HEK293 (cell line): ENCODE results near the gene CCDC85B.

Experiments
- CTCF ChIA-PET: fragments of 350-600 bp; formaldehyde crosslinking; extraction: SDS; loops from one replicate; lab custom pipeline; 2021; ENCODE audit warnings: antibody characterized with exemption; lab: Yijun Ruan, JAX
- POLR2A ChIA-PET: fragments of 300-600 bp; formaldehyde crosslinking; extraction: SDS; loops from one replicate; lab custom pipeline; 2020; ENCODE audit warnings: antibody characterized with exemption, inconsistent platforms; lab: Yijun Ruan, JAX
- H3K27ac ChIP-seq: fragments of 200-500 bp; sonication (Bioruptor generic); 2 replicates; pipeline ENCODE4 v1.5.1; 2014; ENCODE audit warnings: low read depth, low read length, control low read depth, inconsistent platforms; ENCODE audit errors: extremely low read depth
- H3K36me3 ChIP-seq, 2 experiments: fragments of 200-500 bp in 1 of 2; sonication (Bioruptor generic) in 1 of 2; 1 replicate in 1 of 2; 2 replicates in 1 of 2; pipeline ENCODE4 v1.5.1; 2014 to 2017; ENCODE audit warnings: inconsistent platforms in 2 of 2, low read length in 2 of 2; ENCODE audit not compliant: control insufficient read depth in 2 of 2, insufficient read depth in 1 of 2
- H3K4me1 ChIP-seq: fragments of 200-500 bp; sonication (Bioruptor generic); 2 replicates; pipeline ENCODE4 v1.5.1; 2014; ENCODE audit warnings: mild to moderate bottlenecking, low read length, inconsistent platforms; ENCODE audit not compliant: control insufficient read depth, insufficient read depth
- H3K4me3 ChIP-seq: 2 replicates; pipeline ENCODE4 v1.5.1; 2011; ENCODE audit warnings: low read depth, mild to moderate bottlenecking, control low read depth, low read length, moderate library complexity
- H3K9me3 ChIP-seq: fragments of 200-500 bp; sonication (Bioruptor generic); 2 replicates; pipeline ENCODE4 v1.5.1; 2014; ENCODE audit warnings: low read depth, low read length, inconsistent platforms; ENCODE audit not compliant: control insufficient read depth, insufficient read depth
- EGR2 ChIP-seq: fragments of 450-650 bp; formaldehyde crosslinking; IDR thresholded peaks from 2 replicates; pipeline ENCODE4 v1.5.1; 2016; ENCODE audit warnings: low read depth, missing biosample characterization, missing genetic modification characterization
- GLI4 ChIP-seq: fragments of 450-650 bp; formaldehyde crosslinking; IDR thresholded peaks from 2 replicates; pipeline ENCODE4 v1.5.1; 2016; ENCODE audit warnings: missing biosample characterization, missing genetic modification characterization
- HOXA7 ChIP-seq: sonication (generic); formaldehyde crosslinking; IDR thresholded peaks from 2 replicates; pipeline ENCODE4 v1.8.1; 2022; ENCODE audit warnings: missing genetic modification reagents, borderline replicate concordance
- IKZF3 ChIP-seq: fragments of 450-650 bp; IDR thresholded peaks from 2 replicates; pipeline ENCODE4 v1.5.0; 2018; ENCODE audit warnings: missing biosample characterization, mild to moderate bottlenecking, missing genetic modification characterization, moderate library complexity
- KLF16 ChIP-seq: fragments of 450-650 bp; formaldehyde crosslinking; IDR thresholded peaks from 2 replicates; pipeline ENCODE4 v1.5.1; 2017; ENCODE audit warnings: missing biosample characterization, missing genetic modification characterization
- MEIS1 ChIP-seq: sonication (generic); formaldehyde crosslinking; IDR thresholded peaks from 2 replicates; pipeline ENCODE4 v1.8.1; 2022; ENCODE audit warnings: missing genetic modification reagents, mild to moderate bottlenecking, borderline replicate concordance
- OSR2 ChIP-seq: fragments of 450-650 bp; formaldehyde crosslinking; IDR thresholded peaks from 2 replicates; pipeline ENCODE4 v1.5.1; 2016; ENCODE audit warnings: missing biosample characterization, missing genetic modification characterization
- YY1 ChIP-seq: fragments of 450-650 bp; formaldehyde crosslinking; IDR thresholded peaks from 2 replicates; pipeline ENCODE4 v1.5.1; 2018; ENCODE audit warnings: missing biosample characterization, missing genetic modification characterization
- ZBTB17 ChIP-seq: fragments of 450-650 bp; formaldehyde crosslinking; IDR thresholded peaks from 2 replicates; pipeline ENCODE4 v1.5.1; 2016; ENCODE audit warnings: missing biosample characterization, missing genetic modification characterization
- ZFP69B ChIP-seq: fragments of 450-650 bp; formaldehyde crosslinking; IDR thresholded peaks from 2 replicates; pipeline ENCODE4 v1.5.1; 2016; ENCODE audit warnings: missing biosample characterization, missing genetic modification characterization
- ZNF121 ChIP-seq: fragments of 450-650 bp; formaldehyde crosslinking; IDR thresholded peaks from 2 replicates; pipeline ENCODE4 v1.5.1; 2016; ENCODE audit warnings: missing biosample characterization, missing genetic modification characterization
- ZNF184 ChIP-seq: fragments of 450-650 bp; IDR thresholded peaks from 2 replicates; pipeline ENCODE4 v1.5.1; 2018; ENCODE audit warnings: missing biosample characterization, mild to moderate bottlenecking, missing genetic modification characterization
- ZNF223 ChIP-seq: fragments of 450-650 bp; formaldehyde crosslinking; IDR thresholded peaks from 2 replicates; pipeline ENCODE4 v1.5.1; 2016; ENCODE audit warnings: missing biosample characterization, missing genetic modification characterization
- ZNF335 ChIP-seq: fragments of 450-650 bp; formaldehyde crosslinking; conservative IDR thresholded peaks from 2 replicates; pipeline ENCODE4 v1.5.1; 2016; ENCODE audit warnings: missing biosample characterization, missing genetic modification characterization
- ZNF560 ChIP-seq: fragments of 450-650 bp; formaldehyde crosslinking; IDR thresholded peaks from 2 replicates; pipeline ENCODE4 v1.5.1; 2017; ENCODE audit warnings: missing biosample characterization, missing genetic modification characterization, borderline replicate concordance
- ZNF768 ChIP-seq: fragments of 450-650 bp; formaldehyde crosslinking; IDR thresholded peaks from 2 replicates; pipeline ENCODE4 v1.5.1; 2018; ENCODE audit warnings: missing biosample characterization, mild to moderate bottlenecking, missing genetic modification characterization
- TF ChIP-seq, protein P1 (sequence below): fragments of 450-650 bp; formaldehyde crosslinking; IDR thresholded peaks from 2 replicates; pipeline ENCODE4 v1.5.1; 2016; ENCODE audit warnings: missing biosample characterization, missing genetic modification characterization
- TF ChIP-seq, protein P2 (sequence below): fragments of 450-650 bp; formaldehyde crosslinking; optimal IDR thresholded peaks from 2 replicates; pipeline ENCODE3; 2016; ENCODE audit warnings: missing biosample characterization, mild to moderate bottlenecking, missing genetic modification characterization
- TF ChIP-seq, protein P3 (sequence below): fragments of 450-650 bp; formaldehyde crosslinking; IDR thresholded peaks from 2 replicates; pipeline ENCODE4 v1.5.1; 2016; ENCODE audit warnings: missing biosample characterization, missing genetic modification characterization
- TF ChIP-seq, protein P4 (sequence below): fragments of 450-650 bp; formaldehyde crosslinking; IDR thresholded peaks from 2 replicates; pipeline ENCODE4 v1.5.1; 2016; ENCODE audit warnings: missing biosample characterization, missing genetic modification characterization, borderline replicate concordance
- TF ChIP-seq, protein P5 (sequence below): fragments of 450-650 bp; formaldehyde crosslinking; IDR thresholded peaks from 2 replicates; pipeline ENCODE4 v1.5.1; 2016; ENCODE audit warnings: missing biosample characterization, missing genetic modification characterization, borderline replicate concordance

Gene CCDC85B

DNA sequence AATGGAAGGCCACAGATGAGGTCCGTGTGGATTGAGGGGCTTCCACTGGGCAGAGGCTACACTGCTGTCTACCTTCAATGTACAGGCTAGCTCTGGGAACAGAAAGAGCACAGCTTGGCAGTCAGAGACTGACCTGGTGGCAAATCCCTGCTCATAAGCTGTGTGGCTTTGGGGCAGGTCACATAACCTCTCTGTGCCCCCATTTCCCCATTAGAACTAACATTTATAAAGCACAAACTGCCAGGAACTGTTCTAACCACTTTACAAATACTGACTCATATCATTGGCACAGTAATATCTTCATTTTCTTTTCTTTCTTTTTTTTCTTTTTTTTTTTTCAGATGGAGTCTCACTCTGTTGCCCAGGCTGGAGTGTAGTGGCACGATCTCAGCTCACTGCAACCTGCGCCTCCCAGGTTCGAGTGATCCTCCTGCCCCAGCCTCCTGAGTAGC is 6.6 kb downstream of the CCDC85B start:
- H3K4me3 ChIP-seq: no peak overlapping the region
- H3K27ac ChIP-seq: no peak overlapping the region
- CTCF ChIA-PET: interaction anchor here (0.5 to 3.5 kb wide), 6 partner anchors 8 to 96 kb away, joined by 3 to 36 read pairs (median 4); partner anchors contain the start of genes CCDC85B, FIBP and MUS81
- H3K9me3 ChIP-seq: no peaks in the 10 kb centered on the region
- H3K4me1 ChIP-seq: no peaks in the 10 kb centered on the region
- POLR2A ChIA-PET: interaction anchor here (0.6 to 1.0 kb wide), 2 partner anchors 9 to 14 kb away, joined by 3 read pairs; partner anchors contain the start of gene FIBP
- H3K36me3 ChIP-seq: peaks cover 0 to 3% of the 10 kb centered on the region in 2 experiments; a peak in 1 of 3 replicates
- TF ChIP-seq ZNF121 (tag by site-specific recombination): peak; percentile 56; the same call in 1 of the 2 replicates
- TF ChIP-seq HOXA7 (CRISPR knock-in tag): no peak
- TF ChIP-seq OSR2 (tag by site-specific recombination): no peak
- TF ChIP-seq ZNF768 (tag by site-specific recombination): 0 out of 2 replicates have a peak, but pooled peaks have one; percentile 29
- TF ChIP-seq, protein P1, sequence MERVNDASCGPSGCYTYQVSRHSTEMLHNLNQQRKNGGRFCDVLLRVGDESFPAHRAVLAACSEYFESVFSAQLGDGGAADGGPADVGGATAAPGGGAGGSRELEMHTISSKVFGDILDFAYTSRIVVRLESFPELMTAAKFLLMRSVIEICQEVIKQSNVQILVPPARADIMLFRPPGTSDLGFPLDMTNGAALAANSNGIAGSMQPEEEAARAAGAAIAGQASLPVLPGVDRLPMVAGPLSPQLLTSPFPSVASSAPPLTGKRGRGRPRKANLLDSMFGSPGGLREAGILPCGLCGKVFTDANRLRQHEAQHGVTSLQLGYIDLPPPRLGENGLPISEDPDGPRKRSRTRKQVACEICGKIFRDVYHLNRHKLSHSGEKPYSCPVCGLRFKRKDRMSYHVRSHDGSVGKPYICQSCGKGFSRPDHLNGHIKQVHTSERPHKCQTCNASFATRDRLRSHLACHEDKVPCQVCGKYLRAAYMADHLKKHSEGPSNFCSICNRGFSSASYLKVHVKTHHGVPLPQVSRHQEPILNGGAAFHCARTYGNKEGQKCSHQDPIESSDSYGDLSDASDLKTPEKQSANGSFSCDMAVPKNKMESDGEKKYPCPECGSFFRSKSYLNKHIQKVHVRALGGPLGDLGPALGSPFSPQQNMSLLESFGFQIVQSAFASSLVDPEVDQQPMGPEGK (tag by site-specific recombination): no peak
- TF ChIP-seq ZFP69B (tag by site-specific recombination): no peak
- no peak for TF ChIP-seq MEIS1 (CRISPR knock-in tag)
- no peak for TF ChIP-seq IKZF3 (tag by site-specific recombination)
- no peak for TF ChIP-seq ZNF335 (tag by site-specific recombination)
- TF ChIP-seq, protein P2, sequence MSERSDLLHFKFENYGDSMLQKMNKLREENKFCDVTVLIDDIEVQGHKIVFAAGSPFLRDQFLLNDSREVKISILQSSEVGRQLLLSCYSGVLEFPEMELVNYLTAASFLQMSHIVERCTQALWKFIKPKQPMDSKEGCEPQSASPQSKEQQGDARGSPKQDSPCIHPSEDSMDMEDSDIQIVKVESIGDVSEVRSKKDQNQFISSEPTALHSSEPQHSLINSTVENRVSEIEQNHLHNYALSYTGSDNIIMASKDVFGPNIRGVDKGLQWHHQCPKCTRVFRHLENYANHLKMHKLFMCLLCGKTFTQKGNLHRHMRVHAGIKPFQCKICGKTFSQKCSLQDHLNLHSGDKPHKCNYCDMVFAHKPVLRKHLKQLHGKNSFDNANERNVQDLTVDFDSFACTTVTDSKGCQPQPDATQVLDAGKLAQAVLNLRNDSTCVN (tag by site-specific recombination): no peak
- no peak for TF ChIP-seq ZBTB17 (tag by site-specific recombination)
- TF ChIP-seq ZNF184 (tag by site-specific recombination): no peak

DNA sequence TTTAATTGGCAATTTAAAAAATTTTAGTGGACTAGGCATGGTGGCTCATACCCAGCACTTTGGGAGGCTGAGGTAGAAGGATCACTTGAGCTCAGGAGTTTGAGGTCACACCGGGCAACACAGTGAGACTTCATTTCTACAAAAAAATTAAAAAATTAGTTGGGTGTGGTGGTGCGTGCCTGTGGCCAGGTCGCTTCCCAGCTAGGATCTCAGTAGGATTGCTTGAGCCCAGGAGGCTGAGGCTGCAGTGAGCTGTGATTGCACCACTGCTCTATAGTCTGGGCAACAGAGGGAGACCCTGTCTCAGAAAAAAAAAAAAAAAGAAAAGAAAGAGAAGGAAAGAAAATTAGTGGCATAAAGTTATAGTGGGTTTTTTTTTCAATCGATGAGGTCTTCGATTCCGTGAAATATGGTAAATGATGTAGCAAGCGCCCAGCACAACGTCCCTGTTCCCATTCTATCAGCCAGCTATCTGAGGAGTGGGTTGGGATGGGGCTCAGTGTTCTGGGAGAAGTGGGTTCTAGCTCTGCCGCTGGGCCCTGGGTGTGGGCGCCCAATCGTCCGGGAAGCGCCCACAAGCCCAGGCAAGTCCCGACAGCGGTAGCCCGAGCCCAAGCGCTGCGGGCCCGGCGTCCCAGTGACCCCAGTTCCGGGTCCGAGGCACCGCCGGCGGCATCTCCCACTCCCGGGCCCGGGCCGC is 8.3 kb downstream of the CCDC85B start:
- H3K4me3 ChIP-seq: peak overlapping the region; percentile 62
- ChIA-PET CTCF (interaction anchor here (0.6 to 3.5 kb wide), 8 partner anchors 8 to 280 kb away, joined by 3 to 36 read pairs (median 6); partner anchors contain the start of genes CCDC85B, FIBP and MUS81), POLR2A (interaction anchor here (0.7 to 4.9 kb wide), 2 partner anchors 9 to 787 kb away, joined by 3 to 74 read pairs; partner anchors contain the start of genes CCDC85B, FIBP and TM7SF2)
- no peaks in the 10 kb centered on the region for H3K9me3 ChIP-seq
- no peaks in the 10 kb centered on the region for H3K4me1 ChIP-seq
- peaks cover 0 to 3% of the 10 kb centered on the region in 2 experiments; a peak in 1 of 3 replicates for H3K36me3 ChIP-seq
- peak overlapping the region; percentile 25; the same call in 1 of the 2 replicates for H3K27ac ChIP-seq
- TF ChIP-seq ZNF560 (tag by site-specific recombination) (no peak), EGR2 (tag by site-specific recombination) (0 out of 2 replicates have a peak, but pooled peaks have one; percentile 17), KLF16 (tag by site-specific recombination) (no peak), ZFP69B (tag by site-specific recombination) (no peak), GLI4 (no peak), ZNF223 (tag by site-specific recombination) (no peak), YY1 (no peak)
- TF ChIP-seq, protein P3, sequence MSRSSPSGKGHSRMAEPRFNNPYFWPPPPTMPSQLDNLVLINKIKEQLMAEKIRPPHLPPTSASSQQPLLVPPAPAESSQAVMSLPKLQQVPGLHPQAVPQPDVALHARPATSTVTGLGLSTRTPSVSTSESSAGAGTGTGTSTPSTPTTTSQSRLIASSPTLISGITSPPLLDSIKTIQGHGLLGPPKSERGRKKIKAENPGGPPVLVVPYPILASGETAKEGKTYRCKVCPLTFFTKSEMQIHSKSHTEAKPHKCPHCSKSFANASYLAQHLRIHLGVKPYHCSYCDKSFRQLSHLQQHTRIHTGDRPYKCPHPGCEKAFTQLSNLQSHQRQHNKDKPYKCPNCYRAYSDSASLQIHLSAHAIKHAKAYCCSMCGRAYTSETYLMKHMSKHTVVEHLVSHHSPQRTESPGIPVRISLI: no peak
- TF ChIP-seq, protein P4, sequence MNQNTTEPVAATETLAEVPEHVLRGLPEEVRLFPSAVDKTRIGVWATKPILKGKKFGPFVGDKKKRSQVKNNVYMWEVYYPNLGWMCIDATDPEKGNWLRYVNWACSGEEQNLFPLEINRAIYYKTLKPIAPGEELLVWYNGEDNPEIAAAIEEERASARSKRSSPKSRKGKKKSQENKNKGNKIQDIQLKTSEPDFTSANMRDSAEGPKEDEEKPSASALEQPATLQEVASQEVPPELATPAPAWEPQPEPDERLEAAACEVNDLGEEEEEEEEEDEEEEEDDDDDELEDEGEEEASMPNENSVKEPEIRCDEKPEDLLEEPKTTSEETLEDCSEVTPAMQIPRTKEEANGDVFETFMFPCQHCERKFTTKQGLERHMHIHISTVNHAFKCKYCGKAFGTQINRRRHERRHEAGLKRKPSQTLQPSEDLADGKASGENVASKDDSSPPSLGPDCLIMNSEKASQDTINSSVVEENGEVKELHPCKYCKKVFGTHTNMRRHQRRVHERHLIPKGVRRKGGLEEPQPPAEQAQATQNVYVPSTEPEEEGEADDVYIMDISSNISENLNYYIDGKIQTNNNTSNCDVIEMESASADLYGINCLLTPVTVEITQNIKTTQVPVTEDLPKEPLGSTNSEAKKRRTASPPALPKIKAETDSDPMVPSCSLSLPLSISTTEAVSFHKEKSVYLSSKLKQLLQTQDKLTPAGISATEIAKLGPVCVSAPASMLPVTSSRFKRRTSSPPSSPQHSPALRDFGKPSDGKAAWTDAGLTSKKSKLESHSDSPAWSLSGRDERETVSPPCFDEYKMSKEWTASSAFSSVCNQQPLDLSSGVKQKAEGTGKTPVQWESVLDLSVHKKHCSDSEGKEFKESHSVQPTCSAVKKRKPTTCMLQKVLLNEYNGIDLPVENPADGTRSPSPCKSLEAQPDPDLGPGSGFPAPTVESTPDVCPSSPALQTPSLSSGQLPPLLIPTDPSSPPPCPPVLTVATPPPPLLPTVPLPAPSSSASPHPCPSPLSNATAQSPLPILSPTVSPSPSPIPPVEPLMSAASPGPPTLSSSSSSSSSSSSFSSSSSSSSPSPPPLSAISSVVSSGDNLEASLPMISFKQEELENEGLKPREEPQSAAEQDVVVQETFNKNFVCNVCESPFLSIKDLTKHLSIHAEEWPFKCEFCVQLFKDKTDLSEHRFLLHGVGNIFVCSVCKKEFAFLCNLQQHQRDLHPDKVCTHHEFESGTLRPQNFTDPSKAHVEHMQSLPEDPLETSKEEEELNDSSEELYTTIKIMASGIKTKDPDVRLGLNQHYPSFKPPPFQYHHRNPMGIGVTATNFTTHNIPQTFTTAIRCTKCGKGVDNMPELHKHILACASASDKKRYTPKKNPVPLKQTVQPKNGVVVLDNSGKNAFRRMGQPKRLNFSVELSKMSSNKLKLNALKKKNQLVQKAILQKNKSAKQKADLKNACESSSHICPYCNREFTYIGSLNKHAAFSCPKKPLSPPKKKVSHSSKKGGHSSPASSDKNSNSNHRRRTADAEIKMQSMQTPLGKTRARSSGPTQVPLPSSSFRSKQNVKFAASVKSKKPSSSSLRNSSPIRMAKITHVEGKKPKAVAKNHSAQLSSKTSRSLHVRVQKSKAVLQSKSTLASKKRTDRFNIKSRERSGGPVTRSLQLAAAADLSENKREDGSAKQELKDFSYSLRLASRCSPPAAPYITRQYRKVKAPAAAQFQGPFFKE (tag by site-specific recombination): no peak
- TF ChIP-seq, protein P5, sequence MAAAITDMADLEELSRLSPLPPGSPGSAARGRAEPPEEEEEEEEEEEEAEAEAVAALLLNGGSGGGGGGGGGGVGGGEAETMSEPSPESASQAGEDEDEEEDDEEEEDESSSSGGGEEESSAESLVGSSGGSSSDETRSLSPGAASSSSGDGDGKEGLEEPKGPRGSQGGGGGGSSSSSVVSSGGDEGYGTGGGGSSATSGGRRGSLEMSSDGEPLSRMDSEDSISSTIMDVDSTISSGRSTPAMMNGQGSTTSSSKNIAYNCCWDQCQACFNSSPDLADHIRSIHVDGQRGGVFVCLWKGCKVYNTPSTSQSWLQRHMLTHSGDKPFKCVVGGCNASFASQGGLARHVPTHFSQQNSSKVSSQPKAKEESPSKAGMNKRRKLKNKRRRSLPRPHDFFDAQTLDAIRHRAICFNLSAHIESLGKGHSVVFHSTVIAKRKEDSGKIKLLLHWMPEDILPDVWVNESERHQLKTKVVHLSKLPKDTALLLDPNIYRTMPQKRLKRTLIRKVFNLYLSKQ (tag by site-specific recombination): no peak
